CD4-positive, alpha-beta memory T cell (primary cell): ENCODE measurements around the gene PRR35. TPM values are rescaled to one million over a fixed set of nuclear protein-coding genes. Genes with fewer than 3 reads are reported as not detected.
A peak's percentile ranks its signal among the peaks of the same experiment; 100 is the strongest.

Experiments used
- CTCF ChIA-PET: fragments of 350-600 bp; sonication (Branson Sonifier 250); formaldehyde crosslinking; loops from one replicate; lab custom pipeline; 2021; ENCODE audit warnings: inconsistent platforms; ENCODE audit not compliant: partially characterized antibody; lab: Charles Lee
- POLR2A ChIA-PET: fragments of 350-600 bp; sonication (Branson Sonifier 250); formaldehyde crosslinking; loops from one replicate; lab custom pipeline; 2021; ENCODE audit not compliant: partially characterized antibody; lab: Charles Lee
- DNase-seq, 5 donors: peaks; one replicate each; pipeline versions ENCODE4 v3.0.0 to v3.0.0-alpha.2; 2020 to 2022; ENCODE audit warnings: mixed read lengths in 1 of 5
- H3K27ac ChIP-seq: one replicate; pipeline ENCODE4 v1.7.0; 2013; ENCODE audit warnings: low read depth, low read length
- H3K27me3 ChIP-seq: 2 replicates; pipeline ENCODE4 v1.7.0; 2013; ENCODE audit warnings: mild to moderate bottlenecking, low read length, moderate library complexity; ENCODE audit not compliant: insufficient read depth
- H3K36me3 ChIP-seq: 2 replicates; pipeline ENCODE4 v1.7.0; 2013; ENCODE audit warnings: mild to moderate bottlenecking, low read length, moderate library complexity; ENCODE audit not compliant: insufficient read depth
- H3K4me1 ChIP-seq: 2 replicates; pipeline ENCODE4 v1.7.0; 2013; ENCODE audit warnings: mild to moderate bottlenecking, low read length, moderate library complexity; ENCODE audit not compliant: insufficient read depth
- H3K4me3 ChIP-seq, 2 donors: one replicate each; pipeline ENCODE4 v1.7.0; 2013; ENCODE audit warnings: low read length in 2 of 2, mild to moderate bottlenecking in 1 of 2
- H3K9me3 ChIP-seq, 2 donors: one replicate each; pipeline ENCODE4 v1.7.0; 2013; ENCODE audit warnings: low read length in 2 of 2, control low read depth in 1 of 2; ENCODE audit not compliant: control insufficient read depth in 1 of 2
- H3K27ac Mint-ChIP-seq, 7 donors: one replicate each; pipeline ENCODE4 v1.8.0; 2020 to 2021; ENCODE audit warnings: mixed read lengths in 7 of 7, mild to moderate bottlenecking in 6 of 7, inconsistent platforms in 3 of 7, moderate library complexity in 3 of 7
- H3K27me3 Mint-ChIP-seq, 2 donors: one replicate each; pipeline ENCODE4 v1.8.0; 2020 to 2021; ENCODE audit warnings: mixed read lengths in 2 of 2
- H3K36me3 Mint-ChIP-seq, 2 donors: one replicate each; pipeline ENCODE4 v1.8.0; 2020 to 2021; ENCODE audit warnings: mixed read lengths in 2 of 2, inconsistent platforms in 1 of 2, mild to moderate bottlenecking in 1 of 2
- H3K4me1 Mint-ChIP-seq, 4 donors: one replicate each; pipeline ENCODE4 v1.8.0; 2020 to 2021; ENCODE audit warnings: mixed read lengths in 4 of 4, mild to moderate bottlenecking in 1 of 4
- H3K4me3 Mint-ChIP-seq, 8 donors: one replicate each; pipeline ENCODE4 v1.8.0; 2020 to 2021; ENCODE audit warnings: mixed read lengths in 8 of 8, mild to moderate bottlenecking in 7 of 8, moderate library complexity in 6 of 8, inconsistent platforms in 3 of 8
- H3K9me3 Mint-ChIP-seq, 8 donors: one replicate each; pipeline ENCODE4 v1.8.0; 2020 to 2021; ENCODE audit warnings: mixed read lengths in 8 of 8, mild to moderate bottlenecking in 5 of 8, inconsistent platforms in 3 of 8, moderate library complexity in 1 of 8
- intact Hi-C: fragments of 100-400 bp; cut with micrococcal nuclease; formaldehyde crosslinking; loops from one replicate; pipeline ENCODE4 v1.15.1; 2023
- polyA plus RNA-seq, 2 donors: library from polyadenylated mRNA; unstranded; fragments of 300-500 nt; fragmentation: Illumina TruSeq; gene quantifications; one replicate each; pipeline ENCODE4 v1.2.3, GENCODE V29; 2021
- total RNA-seq, 2 experiments: library from RNA; stranded (reverse); gene quantifications; one replicate each; pipeline ENCODE4 v1.2.3, GENCODE V29; 2021

The PRR35 gene
- total and polyA plus RNA-seq, 4 experiments from 2014 or later: not detected

GRCh38 chr16:519425-519824, 40.8 kb upstream of the PRR35 start:
- H3K4me3 Mint-ChIP-seq: no peak overlapping the region
- H3K4me1 Mint-ChIP-seq: no peaks in the 10 kb centered on the region
- H3K9me3 ChIP-seq: no peaks in the 10 kb centered on the region
- no peaks in the 10 kb centered on the region for H3K36me3 ChIP-seq
- H3K27me3 Mint-ChIP-seq: no peaks in the 10 kb centered on the region
- H3K27ac Mint-ChIP-seq: peak overlapping the region in 1 of 7 donors; percentile 60
- no peaks in the 10 kb centered on the region for H3K27me3 ChIP-seq
- H3K9me3 Mint-ChIP-seq: peaks cover 0 to 2% (median 0%) of the 10 kb centered on the region in 8 donors
- intact Hi-C loops: no loop called here
- no peaks in the 10 kb centered on the region for H3K4me1 ChIP-seq
- CTCF ChIA-PET: interaction anchor here (1.2 kb wide), 1 partner anchor 12 kb away, joined by 3 read pairs; no protein-coding TSS in a partner anchor
- no peak overlapping the region for H3K27ac ChIP-seq
- POLR2A ChIA-PET: no interaction called here
- no peak overlapping the region for H3K4me3 ChIP-seq
- no peak for DNase-seq
- H3K36me3 Mint-ChIP-seq: peaks cover 2 to 3% of the 10 kb centered on the region in 2 donors

DNA sequence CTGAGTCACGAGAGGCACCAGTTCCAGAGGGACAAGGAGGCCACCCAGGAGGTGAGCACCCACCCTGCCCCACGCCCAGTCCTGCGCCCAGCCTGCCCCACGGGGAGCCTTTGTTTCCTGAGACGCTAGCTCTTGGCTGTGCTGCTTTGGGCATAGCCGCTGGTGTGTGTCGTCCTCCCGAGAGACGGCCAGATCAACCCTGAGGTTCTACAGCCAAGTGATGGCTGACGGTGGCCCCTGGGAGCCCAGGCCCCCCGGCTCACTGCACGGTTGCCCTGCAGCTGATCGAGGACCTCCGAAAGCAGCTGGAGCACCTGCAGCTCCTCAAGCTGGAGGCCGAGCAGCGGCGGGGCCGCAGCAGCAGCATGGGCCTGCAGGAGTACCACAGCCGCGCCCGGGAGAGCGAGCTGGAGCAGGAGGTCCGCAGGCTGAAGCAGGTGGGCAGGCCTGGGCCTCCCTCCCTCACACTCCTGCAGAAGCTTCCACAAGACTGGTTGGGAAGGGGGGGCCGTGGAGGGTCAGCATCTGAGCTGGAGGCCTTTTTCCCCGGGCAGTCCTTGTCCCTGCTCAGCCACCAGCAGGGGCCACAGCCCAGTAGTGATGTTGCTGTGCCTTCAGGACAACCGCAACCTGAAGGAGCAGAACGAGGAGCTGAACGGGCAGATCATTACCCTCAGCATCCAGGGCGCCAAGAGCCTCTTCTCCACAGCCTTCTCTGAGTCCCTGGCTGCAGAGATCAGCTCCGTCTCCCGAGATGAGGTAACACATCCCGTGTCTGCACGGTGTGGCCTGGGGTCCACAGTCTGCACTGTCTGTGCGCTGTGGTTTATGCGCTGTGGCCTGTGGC, 40.1 kb upstream of the PRR35 start:
- Mint-ChIP-seq H3K36me3 (peaks cover 0 to 2% of the 10 kb centered on the region in 2 donors), H3K4me1 (peaks cover 0 to 4% (median under 1%) of the 10 kb centered on the region in 4 donors), H3K27me3 (no peaks in the 10 kb centered on the region), H3K9me3 (peaks cover 0 to 2% (median 0%) of the 10 kb centered on the region in 8 donors), H3K27ac (no peak overlapping the region), H3K4me3 (no peak overlapping the region)
- Histone ChIP-seq H3K4me1 (peaks cover 2% of the 10 kb centered on the region), H3K4me3 (no peak overlapping the region), H3K36me3 (no peaks in the 10 kb centered on the region), H3K27ac (no peak overlapping the region), H3K27me3 (no peaks in the 10 kb centered on the region), H3K9me3 (no peaks in the 10 kb centered on the region)
- ChIA-PET POLR2A (no interaction called here), CTCF (no interaction called here)
- DNase-seq: no peak
- intact Hi-C loops: no loop called here

GRCh38 chr16:520847-521246, 39.3 kb upstream of the PRR35 start:
- peaks cover 4 to 12% (median 7%) of the 10 kb centered on the region in 4 donors for H3K4me1 Mint-ChIP-seq
- CTCF ChIA-PET: no interaction called here
- Histone ChIP-seq H3K27me3 (no peaks in the 10 kb centered on the region), H3K27ac (no peak overlapping the region), H3K4me1 (peaks cover 10% of the 10 kb centered on the region), H3K4me3 (no peak overlapping the region), H3K36me3 (no peaks in the 10 kb centered on the region), H3K9me3 (no peaks in the 10 kb centered on the region)
- intact Hi-C loops: no loop called here
- peaks cover 0 to 2% (median 0%) of the 10 kb centered on the region in 8 donors for H3K9me3 Mint-ChIP-seq
- DNase-seq: no peak
- H3K27me3 Mint-ChIP-seq: no peaks in the 10 kb centered on the region
- POLR2A ChIA-PET: no interaction called here
- H3K36me3 Mint-ChIP-seq: peaks cover 0 to 5% of the 10 kb centered on the region in 2 donors
- no peak overlapping the region for H3K4me3 Mint-ChIP-seq
- no peak overlapping the region for H3K27ac Mint-ChIP-seq

DNA sequence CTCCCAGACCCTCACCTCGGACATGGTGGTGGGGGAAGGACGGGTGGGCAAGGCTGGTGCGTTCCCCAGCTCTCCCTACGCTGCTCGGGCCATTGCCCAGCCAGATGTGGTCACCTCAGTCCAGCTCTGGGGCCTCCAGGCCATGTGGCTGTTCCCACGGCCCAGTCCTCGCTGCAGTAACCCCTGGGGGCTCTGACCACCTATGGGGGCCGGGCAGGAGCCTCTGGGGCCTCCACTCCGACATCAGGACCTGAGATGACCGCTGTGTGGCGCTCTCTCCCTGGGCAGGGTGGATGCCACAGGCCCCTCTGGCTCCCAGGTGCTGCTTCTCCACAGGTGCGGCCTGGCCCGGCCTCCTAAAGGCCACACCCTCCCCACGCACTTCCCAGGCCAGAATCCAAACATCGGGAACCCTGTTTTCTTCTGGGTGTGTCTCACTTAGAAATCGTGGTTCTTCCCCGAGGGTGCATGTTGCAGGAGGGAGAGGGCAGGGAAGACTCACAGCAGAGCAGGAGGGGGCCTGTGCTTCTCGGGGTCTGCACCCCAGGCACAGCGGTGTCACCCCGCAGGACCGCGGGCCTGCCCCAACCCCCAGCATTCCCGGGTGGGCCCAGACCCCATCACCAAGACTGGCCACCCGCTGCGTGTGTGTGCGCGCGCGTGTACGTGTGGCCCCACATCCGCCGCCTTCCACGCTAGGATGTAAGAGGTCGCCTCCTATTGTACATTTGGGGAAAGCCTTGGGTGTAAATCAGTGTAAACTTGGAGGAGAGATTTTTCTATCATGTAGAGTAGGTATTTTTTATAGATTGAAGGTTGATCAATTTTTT, 38.6 kb upstream of the PRR35 start:
- POLR2A ChIA-PET: no interaction called here
- H3K4me1 ChIP-seq: peaks cover 17% of the 10 kb centered on the region
- H3K4me3 ChIP-seq: no peak overlapping the region
- Mint-ChIP-seq H3K9me3 (peaks cover 0 to 2% (median 0%) of the 10 kb centered on the region in 8 donors), H3K4me3 (no peak overlapping the region), H3K27me3 (no peaks in the 10 kb centered on the region), H3K27ac (no peak overlapping the region), H3K4me1 (peaks cover 7 to 19% (median 12%) of the 10 kb centered on the region in 4 donors), H3K36me3 (peaks cover 0 to 5% of the 10 kb centered on the region in 2 donors)
- H3K9me3 ChIP-seq: no peaks in the 10 kb centered on the region
- no peaks in the 10 kb centered on the region for H3K27me3 ChIP-seq
- CTCF ChIA-PET: no interaction called here
- no peaks in the 10 kb centered on the region for H3K36me3 ChIP-seq
- H3K27ac ChIP-seq: no peak overlapping the region
- intact Hi-C loops: no loop called here
- DNase-seq: no peak

DNA sequence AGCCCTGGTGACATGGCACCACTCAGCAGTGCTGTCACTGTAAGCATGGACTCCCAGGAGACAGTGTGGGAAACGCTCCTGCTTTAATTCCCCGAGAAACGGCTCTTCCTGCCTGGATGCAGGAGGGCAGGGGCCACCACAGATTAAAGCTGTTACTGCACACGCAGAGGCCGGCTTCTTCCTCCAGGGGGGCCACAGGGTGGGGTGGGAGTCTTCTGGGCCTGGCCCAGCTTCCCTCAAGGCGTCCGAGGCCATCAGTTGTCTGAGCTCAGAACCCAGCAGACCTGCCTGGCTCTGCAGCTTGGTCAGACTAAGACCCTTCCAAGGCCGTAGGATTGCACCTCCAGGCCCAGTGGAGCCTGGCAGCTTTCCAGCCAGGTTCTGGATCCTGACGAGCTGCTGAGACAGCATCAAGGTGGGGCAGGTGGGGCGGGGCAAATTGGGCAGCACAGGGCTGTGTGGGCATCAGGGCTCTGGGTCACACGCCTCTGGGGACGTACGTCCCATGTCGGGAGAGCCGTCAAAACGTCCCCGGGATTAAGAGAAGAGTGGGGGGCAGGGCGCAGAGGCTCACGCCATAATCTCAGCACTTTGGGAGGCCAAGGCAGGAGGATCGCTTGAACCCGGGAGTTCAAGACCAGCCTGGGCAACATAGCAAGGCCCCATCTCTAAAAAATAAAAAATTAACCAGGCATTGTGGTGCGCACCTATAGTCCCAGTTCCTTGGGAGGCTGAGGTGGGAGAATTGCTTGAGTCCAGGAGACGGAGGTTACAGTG, 37.7 kb upstream of the PRR35 start:
- Histone ChIP-seq H3K9me3 (no peaks in the 10 kb centered on the region), H3K36me3 (no peaks in the 10 kb centered on the region), H3K4me1 (peaks cover 20% of the 10 kb centered on the region), H3K4me3 (no peak overlapping the region), H3K27ac (no peak overlapping the region), H3K27me3 (no peaks in the 10 kb centered on the region)
- ChIA-PET CTCF (no interaction called here), POLR2A (no interaction called here)
- intact Hi-C loops: no loop called here
- Mint-ChIP-seq H3K27ac (peak overlapping the region in 1 of 7 donors; percentile 64), H3K9me3 (peaks cover 0 to 2% (median 0%) of the 10 kb centered on the region in 8 donors), H3K4me1 (peaks cover 8 to 21% (median 13%) of the 10 kb centered on the region in 4 donors), H3K27me3 (no peaks in the 10 kb centered on the region), H3K36me3 (peaks cover 0 to 5% of the 10 kb centered on the region in 2 donors), H3K4me3 (no peak overlapping the region)
- DNase-seq: no peak

DNA sequence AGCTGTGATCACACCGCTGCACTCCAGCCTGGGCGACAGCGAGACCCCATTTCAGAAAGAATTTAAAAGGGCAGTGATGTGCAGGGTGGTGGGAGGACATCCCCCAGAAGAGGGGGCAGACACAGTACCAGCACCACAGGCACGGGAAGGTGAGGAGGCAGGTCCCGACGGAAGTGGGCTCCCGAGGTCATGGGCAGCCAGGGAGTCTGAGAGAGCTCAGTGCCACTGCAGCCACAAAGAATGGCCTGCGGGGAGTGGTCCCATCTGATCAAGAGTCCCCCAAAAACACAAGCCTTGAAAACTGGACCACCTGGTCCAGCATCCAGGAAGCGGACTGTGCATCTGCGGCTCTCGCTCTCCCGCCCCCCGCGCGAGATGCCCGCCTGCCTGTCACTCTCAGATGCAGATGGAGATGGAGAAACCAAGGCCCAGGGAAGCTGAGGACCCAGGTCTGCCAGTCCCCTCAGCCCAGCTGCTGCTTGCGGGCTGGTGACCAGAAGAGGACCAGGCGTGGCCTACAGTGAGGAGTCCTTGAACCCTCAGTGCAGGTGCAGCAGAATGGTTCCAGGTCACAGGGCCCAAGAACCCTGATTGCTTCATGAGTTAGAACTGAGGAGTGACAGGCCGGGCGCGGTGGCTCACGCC, 37.0 kb upstream of the PRR35 start:
- Mint-ChIP-seq H3K27ac (peak overlapping the region in 2 of 7 donors; percentile 25 to 64), H3K4me3 (peak overlapping the region in 1 of 8 donors; percentile 41), H3K36me3 (peaks cover 0 to 5% of the 10 kb centered on the region in 2 donors), H3K4me1 (peaks cover 8 to 21% (median 13%) of the 10 kb centered on the region in 4 donors), H3K9me3 (peaks cover 0 to 2% (median 0%) of the 10 kb centered on the region in 8 donors), H3K27me3 (no peaks in the 10 kb centered on the region)
- ChIA-PET POLR2A (no interaction called here), CTCF (no interaction called here)
- peaks cover 20% of the 10 kb centered on the region for H3K4me1 ChIP-seq
- H3K9me3 ChIP-seq: no peaks in the 10 kb centered on the region
- no peaks in the 10 kb centered on the region for H3K36me3 ChIP-seq
- DNase-seq: no peak
- intact Hi-C loops: no loop called here
- H3K27me3 ChIP-seq: no peaks in the 10 kb centered on the region
- no peak overlapping the region for H3K27ac ChIP-seq
- H3K4me3 ChIP-seq: no peak overlapping the region
